ENCODE data around the gene TCF3.
"Not testable (repeated sequence)": the region's sequence is repeated elsewhere in the genome, so short reads cannot be mapped to it uniquely, and the experiment has no call there.

The TCF3 gene

DNA sequence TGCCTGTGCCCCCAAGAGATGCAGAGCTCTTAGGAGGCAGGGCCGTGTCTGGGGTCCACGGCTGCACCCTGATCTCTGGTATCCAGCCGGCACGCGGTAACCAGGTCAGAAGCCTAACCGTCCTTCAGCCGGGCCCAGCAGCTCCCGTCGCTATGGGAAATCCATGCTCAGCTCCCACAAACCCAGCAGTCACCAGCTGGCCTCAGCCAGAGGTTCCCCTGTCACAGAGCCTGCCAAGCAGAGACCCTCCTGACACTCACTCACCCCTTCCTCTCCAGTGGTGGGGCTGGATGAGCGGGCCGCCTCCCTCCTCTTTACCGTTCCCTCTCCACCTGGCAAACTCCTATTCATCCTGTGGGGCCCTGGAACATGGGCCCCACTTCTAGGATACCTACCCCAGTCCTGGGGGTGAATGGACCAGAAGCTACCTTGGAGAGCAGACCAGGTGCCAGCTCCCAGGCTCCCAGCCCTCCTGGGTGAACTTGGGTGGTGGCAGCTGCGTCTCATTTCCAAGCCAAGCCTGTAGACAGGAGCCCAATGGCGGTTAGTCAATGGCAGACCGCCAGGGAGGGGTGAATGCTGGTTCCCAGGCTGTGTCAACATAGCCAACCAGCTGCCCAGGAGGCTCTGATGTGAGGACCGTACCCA lies 21.4 kb upstream of the TCF3 start:
- DNase-seq (ENCODE audit: insufficient read length, low spot score) (no peak), FAIRE-seq (no peak)

DNA sequence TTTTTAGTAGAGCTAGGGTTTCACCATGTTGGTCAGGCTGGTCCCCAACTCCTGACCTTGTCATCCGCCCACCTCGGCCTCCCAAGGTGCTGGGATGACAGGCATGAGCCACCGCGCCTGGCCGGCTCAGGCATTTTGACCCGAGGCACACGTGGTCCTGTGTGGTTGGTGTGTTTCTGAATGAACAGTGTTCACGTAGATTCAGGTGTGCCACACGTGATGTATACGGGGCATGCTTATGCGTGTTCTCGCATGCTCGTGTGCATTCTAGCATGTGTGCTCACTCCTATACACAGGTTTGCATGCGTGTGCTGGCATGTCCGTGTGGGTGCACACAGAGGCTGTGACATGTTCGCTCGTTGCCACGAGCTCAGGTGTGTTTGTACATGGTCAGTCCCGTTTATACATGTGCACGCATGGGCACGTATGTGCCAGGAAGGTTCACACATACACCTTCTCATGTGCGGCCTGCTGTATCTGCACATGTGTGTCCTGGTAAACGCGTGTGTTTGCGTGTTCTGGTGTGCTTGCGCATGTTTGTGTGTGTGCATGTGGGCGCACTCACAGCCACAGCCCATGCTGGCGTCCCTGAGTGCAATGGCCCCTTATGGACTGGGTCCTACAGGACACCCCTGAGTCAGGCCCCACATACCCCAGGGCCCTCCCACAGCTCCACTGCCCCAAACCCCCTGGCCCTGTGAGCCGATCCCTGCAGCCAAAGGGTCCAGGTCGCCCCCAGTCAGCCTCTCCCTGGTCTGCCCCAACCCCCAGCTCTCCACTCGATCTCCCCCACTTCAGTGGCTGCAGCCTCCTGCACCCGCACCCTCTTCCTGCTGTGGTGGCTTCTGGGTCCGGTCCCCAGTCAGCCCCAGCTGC lies 20.6 kb upstream of the TCF3 start:
- DNase-seq (ENCODE audit: insufficient read length, low spot score) = no peak
- peak; percentile 83 for FAIRE-seq

DNA sequence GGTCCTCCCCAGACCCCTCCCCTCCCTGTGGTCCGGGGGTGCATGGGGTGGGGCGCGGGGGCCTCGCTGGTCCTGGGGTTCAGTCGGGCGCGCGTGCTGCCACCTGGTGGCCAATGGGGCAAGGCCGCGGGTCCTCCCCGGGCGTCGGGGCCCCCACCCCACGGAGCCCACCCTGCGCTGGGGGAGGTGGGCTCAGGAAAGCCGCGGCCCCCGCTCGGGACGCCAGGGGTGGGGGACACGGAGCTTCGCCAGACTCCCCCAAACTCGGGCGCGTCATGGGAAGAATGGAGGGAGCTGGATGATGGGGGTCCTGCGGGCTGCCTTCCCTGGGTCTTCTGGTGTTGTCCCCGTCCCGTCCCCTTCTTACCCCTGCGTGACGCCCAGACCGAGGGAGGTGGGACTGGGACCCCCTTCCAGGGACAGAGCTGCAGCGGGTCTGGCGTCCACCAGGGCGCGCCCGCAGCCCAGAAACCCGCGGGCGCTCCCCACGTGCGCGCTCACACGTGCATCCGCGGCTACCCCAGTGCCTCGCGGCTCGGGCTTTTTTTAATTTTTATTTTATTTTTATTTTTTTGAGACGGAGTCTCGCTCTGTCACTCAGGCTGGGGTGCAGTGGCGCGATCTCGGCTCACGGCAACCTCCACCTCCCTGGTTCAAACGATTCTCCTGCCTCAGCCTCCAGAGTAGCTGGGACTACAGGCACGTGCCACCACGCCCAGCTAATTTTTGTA lies 19.8 kb upstream of the TCF3 start:
- FAIRE-seq (no peak), DNase-seq (ENCODE audit: insufficient read length, low spot score) (no peak)

DNA sequence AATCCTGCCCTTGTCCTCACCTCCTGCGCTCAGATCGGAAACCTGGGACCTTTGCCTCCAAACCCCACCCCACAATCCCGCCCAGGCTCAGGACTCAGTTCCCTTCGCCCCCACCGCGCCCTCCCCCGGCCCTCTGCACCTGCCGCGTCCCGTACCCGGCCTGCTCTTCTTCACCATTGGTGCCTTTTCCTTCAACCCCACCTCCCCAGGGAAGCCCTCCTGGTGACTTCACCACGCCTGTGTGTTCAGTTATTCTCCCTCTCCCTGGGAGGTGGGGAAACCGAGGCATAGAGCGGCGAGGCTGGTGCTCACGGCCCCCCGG lies 19.3 kb upstream of the TCF3 start:
- FAIRE-seq = no peak
- no peak for DNase-seq (ENCODE audit: insufficient read length, low spot score)

DNA sequence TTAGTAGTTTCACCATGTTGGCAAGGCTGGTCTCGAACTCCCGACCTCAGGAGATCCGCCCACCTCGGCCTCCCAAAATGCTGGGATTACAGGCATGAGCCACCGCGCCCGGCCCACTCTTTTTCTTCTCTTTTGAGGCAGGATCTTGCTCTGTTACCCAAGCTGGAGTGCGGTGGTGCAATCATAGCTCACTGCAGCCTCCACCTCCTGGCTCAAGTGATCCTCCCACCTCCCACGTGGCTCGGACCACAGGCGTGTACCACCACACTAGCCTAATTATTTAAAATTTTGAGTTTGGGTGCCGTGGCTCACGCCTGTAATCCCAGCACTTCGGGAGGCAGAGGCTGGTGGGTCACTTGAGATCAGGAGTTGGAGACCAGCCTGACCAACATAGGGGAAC lies 18.3 kb upstream of the TCF3 start:
- DNase-seq (ENCODE audit: insufficient read length, low spot score); FAIRE-seq: not testable (repeated sequence)

DNA sequence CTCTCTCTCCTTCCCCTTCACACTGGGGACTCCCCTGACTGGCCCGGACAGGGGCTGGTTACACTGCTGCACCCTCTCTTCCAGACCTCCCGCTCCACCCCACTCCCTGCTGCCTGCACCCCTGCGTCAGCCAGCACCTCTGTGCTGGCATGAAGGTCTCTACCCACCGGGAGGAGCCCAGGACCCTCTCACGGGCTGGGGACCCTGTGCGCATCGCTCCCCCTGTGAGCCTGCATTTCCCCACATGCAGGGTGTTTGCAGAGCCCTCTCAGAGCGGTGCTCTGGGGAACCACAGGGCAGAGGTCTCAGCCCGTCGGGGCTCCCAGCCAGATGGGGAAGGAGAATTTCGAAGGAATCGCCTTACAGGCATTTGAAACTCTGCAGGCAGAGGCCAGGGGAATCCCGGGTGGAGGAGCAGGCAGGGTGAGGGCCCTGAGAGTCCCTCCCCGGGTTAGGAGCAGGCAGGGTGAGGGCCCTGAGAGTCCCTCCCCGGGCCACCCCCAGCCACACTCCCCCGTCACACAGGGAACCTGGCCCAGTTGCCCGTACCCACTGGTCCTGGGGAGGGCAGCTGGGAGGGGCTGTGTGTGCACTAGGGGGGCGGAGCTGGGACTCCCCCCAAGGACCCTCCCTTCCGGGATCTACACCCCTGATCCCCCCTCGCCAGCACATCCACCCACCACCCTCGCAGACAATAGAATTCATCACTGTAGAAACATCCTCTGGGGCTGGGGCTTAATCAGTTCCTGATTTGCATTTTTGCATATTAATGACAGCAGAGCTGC lies 16.3 kb upstream of the TCF3 start:
- DNase-seq (ENCODE audit: insufficient read length, low spot score) (no peak), FAIRE-seq (no peak)

DNA sequence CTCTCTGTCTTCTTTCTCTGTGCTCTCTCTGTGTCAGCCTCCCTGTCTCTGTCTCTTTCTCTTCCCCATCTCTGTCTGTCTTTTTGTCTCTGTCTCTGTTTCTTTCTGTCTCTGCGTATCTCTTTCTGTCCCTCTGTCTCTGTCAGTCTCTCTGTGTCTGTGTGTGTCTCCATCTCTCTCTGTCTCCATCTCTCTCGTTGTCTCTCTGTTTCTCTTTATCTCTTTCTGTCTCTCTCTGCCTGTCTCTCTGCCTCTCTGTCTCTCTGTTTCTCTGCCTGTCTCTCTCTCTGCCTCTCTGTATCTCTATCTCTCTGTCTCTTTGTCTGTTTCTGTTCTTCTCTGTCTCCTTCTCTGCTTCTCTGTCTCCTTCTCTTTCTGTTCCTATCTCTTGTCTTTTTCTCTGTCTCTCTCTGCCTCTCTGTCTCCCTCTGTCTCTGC lies 15.7 kb upstream of the TCF3 start:
- DNase-seq (ENCODE audit: insufficient read length, low spot score) (no peak), FAIRE-seq (no peak)

DNA sequence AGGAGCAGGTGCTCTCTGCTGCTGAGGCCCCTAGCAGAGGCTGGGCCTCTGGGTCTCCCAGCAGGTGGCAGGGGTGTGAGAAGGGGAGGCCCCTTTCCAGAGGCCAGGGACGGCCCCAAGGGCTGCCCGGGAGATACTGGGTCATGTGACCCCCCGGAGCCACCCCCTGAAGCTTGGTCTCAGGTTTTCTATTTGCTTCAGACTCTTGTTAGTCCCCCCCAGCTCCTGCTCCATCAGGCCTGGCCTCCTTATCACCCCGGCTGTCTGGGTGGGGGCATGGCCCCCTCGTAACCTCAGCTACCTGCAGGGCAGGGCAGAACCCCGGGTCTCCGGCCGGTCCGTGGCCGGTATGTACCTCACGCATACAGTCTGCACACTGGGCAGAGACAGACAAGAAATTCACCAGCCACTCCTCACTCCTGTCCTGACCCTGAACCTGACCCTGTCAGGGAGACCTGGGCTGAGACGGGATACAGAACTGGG lies 13.2 kb upstream of the TCF3 start:
- FAIRE-seq = no peak

DNA sequence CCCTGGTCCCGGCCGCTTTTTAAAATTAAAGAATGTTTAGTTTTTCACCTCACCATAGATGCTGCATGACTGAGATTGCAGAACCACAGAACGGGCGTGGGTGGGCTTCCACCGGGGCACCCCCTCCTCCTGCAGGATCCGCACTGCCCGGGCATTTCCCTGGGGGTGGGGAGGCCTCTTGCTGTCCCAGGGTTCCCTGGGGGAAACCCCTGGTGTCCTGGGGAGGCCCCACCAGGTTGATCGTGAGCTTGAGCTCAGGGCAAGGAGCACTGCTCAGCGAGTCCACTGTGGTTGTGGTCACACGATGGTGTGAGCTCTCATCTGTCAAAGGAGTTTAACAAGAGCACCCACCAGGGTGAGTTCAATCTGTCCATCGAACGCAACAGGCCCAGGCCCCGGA lies 11.4 kb upstream of the TCF3 start:
- DNase-seq (ENCODE audit: insufficient read length, low spot score) (no peak), FAIRE-seq (no peak)

More for the DNA sequence above, 13.2 kb upstream of the TCF3 start:
- DNase-seq (ENCODE audit: insufficient read length, low spot score) = no peak

DNA sequence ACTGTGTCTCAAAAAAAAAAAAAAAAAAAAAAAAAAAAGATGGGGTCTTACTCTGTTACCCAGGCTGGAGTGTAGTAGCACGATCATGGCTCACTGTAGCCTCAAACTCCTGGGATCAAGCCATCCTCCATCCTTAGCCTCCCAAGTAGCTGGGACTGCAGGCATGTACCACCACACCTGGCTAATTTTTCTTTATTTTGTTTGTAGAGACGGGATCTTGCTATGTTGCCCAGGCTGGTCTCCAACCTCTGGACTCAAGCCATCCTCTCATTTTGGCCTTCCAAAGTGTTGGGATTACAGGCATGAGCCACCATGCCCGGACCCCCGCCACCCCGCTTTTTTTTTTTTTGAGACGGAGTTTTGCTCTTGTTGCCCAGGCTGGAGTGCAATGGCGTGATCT lies 10.8 kb upstream of the TCF3 start:
- DNase-seq (ENCODE audit: insufficient read length, low spot score); FAIRE-seq: not testable (repeated sequence)

DNA sequence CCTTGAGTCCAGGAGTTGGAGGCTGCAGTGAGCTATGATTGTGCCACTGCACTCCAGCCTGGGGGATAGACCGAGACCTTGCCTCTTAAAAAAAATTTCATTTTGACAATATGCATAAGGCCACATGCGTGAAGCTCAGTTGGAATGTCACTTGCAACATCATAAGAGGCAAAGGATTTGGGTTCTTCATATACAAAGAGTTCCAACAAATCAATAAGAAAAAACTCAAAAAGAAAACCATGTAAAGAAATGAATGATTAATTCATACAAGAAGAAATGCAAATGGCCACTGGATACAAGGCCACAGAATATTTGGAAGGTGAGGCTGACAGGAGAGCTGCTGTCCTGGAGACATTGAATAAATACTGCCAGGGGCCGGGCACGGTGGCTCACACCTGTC lies 9.6 kb upstream of the TCF3 start:
- FAIRE-seq (no peak), DNase-seq (ENCODE audit: insufficient read length, low spot score) (no peak)

DNA sequence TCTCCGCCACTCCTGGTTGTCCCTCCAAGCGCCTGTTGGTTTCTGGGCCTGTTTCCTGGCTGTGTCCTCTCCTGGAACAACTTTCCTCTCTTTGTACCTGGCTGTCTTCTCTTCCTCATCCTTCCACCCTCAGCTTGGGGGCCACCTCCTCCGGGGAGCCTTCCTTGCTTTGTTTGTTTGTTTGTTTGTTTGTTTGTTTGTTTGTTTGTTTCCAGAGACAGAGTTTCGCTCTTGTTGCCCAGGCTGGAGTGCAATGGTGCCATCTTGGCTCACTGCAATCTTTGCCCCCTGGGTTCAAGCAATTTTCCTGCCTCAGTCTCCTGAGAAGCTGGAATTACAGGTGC lies 6.6 kb upstream of the TCF3 start:
- DNase-seq (ENCODE audit: insufficient read length, low spot score) (no peak), FAIRE-seq (no peak)

DNA sequence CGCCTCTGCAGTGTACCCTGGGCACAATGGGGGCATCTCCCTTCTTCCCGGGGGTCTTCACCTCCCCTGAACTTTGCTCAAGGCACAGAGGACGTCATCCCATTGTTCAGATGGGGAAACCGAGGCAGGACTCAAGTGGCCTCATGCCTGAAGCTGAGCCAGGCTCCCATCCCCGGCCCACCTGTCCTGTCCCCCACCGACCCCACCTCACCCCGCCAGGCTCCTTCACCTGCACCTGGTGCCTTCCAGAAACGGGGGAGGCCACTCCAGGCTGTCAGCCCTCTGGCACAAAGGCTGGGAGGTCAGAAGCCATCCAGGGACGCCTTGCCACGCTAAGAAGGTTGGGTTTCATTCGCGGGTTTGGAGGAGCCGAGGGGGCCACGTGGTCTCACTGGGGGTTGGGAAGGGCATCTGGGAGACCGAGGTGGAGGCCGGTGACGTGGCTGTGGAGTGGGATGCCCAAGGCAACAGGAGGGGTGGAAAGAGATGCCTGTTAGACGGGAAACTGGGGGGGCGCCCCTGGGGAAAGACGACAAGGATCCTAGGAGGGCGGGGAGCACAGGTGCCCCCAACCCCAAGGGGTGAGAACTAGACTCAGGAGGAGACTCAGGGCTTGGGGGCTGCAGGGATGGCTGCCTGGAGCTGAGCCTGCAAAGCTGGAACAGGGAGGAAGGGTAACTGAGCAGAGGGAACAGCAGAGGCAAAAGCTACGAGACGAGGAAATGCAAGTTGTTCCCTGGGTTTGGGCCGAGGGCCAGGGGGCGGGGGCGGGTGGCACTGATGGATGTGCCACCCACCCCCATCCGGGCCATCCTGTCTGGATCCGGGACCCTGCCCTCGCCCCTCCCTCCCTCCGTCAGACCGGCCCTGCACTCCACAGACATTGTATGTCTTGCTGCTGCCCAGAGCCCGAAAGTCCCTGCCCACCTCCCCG lies 6.0 kb upstream of the TCF3 start:
- no peak for DNase-seq (ENCODE audit: insufficient read length, low spot score)
- FAIRE-seq = no peak

DNA sequence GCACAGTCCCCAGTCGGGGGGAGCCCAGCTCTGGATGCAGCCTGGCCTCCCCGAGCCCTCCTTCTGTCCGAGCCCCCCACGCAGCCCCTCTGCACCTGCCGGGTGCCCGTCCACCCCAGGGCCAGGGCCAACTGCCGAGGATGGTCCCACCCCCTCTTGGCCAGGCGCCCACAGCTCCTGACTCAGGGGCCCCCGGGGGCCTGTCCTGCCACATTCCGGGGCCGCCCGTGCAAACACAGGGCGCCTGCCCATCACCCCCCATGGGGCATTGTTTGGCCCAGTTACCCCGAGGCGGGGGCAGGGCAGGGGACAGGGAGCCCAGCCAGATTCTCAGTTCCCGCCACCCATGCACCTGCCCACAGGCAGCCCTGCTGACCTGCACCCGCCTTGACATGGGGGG lies 5.3 kb upstream of the TCF3 start:
- no peak for DNase-seq (ENCODE audit: insufficient read length, low spot score)
- no peak for FAIRE-seq

DNA sequence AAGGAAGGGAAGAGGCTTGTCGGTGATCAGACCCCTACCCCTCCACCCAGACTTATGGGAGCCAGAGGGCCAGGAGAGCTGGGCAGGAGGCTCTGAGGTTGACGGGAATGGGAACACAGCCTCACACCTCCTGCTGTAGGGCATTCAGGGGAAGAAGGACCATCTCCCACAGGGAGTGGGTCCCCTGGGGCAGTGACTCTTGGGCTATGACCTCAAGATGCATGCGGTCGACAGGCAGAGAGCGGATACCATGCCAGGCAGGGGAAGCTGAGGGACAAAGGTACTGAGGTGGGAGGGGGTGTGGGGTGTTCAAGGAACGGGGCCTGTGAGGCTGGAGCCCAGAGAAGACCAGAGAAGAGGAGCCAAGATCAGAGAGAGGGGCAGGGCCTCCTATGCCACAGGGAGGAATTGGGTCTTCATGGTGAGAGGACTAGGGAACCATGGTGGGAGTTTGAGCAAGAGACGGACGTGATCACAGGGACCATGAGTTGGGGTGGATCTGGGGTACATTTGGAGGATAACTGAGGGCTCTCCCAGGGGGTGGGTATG lies 4.6 kb upstream of the TCF3 start:
- FAIRE-seq = no peak
- DNase-seq (ENCODE audit: insufficient read length, low spot score) = no peak

DNA sequence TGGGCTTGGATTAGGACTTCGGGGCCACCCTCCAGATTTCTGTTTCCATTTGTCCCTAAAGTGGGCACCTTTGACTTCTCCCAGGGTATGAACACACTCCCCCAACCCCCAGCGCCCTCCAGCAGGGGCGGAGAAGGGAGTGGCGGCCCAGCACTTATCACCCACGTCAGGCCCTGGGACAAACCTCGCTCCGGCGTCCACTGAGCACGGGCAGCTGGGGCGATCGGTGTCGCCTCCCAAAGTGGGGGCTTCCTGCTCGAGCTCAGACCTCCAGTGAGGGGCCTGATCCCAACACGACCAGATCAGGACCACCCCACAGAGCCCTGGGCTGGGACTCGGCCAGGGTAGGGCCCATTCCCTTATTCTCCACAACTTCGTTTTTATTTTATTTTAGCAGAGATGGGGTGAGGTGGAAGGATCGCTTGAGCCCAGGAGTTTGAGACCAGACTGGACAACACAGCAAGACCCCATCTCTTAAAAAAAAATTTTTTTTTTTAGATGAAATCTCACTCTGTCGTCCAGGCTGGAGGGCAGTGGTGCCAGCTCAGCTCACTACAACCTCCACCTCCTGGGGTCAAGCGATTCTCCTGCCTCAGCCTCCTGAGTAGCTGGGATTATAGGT lies 3.7 kb upstream of the TCF3 start:
- FAIRE-seq = no peak
- DNase-seq (ENCODE audit: insufficient read length, low spot score) = no peak

DNA sequence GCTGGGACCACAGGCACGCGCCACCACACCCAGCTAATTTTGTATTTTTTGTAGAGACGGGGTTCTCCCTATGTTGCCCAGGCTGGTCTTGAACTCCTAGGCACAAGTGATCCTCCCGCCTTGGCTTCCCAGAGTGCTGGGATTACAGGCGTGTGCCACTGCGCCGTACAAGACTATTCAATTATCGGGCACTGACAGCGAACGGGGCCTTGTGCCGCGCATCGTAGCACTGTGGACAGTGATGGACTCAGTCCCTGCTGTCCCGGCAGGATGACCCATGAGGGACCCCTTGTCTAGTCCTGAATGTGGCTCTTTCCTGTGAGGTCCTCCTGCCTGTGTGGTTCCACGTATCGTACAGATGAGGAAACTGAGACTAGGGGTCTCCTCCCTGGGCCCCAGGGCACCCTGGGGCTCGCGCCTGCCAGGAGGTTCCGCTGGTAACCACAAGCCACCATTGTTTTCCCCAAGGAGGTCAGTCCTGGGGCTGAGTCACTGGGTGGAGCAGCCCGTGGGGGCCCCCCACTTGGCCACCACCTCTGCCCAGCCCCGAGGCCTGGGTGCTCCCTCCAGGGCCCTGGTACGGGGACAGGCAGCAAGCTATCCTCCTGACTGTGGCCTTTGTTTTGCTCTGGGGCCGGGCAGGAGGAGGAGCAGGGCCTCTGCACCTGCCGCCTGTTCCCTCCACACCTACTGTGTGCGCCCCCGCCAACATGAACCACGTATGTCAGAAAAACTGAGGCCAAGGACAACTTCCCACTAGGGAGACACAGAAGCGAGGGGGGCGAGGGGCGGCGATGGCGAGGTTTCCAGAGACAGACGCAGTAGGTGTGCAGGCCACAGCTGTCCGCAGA lies 2.9 kb upstream of the TCF3 start:
- no peak for DNase-seq (ENCODE audit: insufficient read length, low spot score)
- no peak for FAIRE-seq

DNA sequence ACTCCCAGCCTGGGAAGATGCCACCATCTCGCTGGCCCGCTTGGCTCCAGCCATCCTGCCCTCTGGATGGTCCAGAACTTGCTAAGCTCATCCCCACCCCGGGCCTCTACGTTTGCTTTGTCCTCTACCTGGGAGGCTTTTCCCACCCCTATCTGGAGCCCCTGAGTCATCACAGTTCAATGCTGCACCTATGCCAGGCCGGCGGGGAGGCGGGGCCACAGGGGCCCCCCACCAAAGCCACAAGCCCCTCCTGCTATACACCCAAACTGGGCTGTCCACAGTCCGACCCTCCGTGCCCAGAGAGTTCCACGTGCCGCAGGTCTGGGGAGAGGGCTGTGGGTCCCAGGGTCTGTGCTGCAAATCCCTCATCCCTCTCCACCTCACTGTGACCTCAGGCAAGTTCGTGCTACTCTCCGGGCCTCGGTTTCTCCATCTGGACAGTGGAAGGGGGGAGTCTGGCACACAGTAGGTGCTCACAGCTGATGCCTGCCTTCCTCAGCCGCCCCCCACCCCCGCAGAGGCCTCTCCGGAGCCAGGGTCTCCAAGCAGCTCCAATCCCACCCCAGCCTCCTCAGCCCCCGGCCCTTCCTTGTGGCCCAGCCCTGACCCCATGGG lies 1.9 kb upstream of the TCF3 start:
- DNase-seq (ENCODE audit: insufficient read length, low spot score) (no peak), FAIRE-seq (no peak)
